GDM1 (cell line): ENCODE results near the gene VWA3A.

Source experiments
- DNase-seq: peaks from one replicate; lab custom pipeline; 2025; lab: John Stamatoyannopoulos, UW

VWA3A gene

DNA sequence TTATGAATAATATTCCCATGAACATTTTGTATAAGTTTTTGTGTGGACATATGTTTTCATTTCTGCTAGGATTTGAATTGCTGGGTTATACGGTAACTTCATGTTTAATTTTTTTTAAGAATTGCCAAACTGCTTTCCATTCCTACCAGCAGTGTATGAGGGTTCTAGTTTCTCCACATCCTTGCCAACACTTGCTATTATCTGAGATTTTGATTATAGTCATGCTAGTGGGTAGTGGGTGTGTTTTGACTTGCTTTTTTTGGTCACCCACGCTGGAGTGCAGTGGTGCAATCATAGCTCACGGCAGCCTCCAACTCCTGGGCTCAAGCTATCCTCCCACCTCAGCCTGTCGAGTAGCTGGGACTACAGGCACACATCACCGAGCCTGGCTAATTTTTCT is 110.8 kb downstream of the VWA3A start:
- DNase-seq, result no peak

DNA sequence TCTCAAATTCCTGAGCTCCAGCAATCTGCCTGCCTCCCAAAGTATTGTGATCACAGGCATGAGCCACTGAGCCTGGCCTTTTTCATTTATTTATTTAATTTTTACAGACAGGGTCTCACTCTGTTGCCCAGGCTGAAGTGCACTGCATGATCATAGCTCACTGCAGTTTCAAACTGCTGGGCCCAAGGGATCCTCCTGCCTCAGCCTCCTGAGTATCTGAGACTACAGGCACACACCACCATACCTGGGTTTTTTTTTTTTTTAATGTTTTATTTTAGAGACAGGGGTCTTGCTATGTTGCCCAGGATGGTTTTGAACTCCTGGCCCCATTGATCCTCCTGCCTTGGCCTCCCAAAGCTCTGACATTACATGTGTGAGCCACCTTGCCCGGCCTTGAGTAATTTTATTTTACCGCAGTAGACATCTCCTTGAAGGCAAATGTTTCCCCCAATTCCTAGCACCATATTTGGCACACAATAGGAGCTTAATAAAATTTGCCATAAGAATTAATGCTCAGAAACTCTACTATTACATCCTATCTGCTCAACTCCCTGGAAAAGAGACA is 111.8 kb downstream of the VWA3A start:
- no peak for DNase-seq

DNA sequence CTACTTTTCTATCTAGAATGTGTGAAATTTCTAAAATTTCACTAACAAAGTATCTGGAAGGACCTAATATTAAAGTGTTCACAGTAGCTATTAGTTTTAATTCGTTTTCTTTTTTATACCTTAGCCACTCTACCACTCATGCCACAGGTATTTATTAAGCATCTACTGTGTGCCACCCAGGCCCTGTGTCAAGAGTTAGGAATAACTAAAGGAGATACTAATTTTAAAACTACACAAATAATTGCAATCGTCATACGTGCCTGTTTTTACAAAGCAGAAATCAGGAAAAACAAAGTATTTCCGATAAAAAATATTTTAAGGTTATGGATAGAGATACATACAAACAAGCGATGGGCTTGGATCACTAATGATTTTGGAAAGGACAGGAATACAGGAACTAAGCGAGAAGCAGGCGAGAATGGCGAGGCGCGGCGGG is 113.3 kb downstream of the VWA3A start:
- DNase-seq, result no peak

DNA sequence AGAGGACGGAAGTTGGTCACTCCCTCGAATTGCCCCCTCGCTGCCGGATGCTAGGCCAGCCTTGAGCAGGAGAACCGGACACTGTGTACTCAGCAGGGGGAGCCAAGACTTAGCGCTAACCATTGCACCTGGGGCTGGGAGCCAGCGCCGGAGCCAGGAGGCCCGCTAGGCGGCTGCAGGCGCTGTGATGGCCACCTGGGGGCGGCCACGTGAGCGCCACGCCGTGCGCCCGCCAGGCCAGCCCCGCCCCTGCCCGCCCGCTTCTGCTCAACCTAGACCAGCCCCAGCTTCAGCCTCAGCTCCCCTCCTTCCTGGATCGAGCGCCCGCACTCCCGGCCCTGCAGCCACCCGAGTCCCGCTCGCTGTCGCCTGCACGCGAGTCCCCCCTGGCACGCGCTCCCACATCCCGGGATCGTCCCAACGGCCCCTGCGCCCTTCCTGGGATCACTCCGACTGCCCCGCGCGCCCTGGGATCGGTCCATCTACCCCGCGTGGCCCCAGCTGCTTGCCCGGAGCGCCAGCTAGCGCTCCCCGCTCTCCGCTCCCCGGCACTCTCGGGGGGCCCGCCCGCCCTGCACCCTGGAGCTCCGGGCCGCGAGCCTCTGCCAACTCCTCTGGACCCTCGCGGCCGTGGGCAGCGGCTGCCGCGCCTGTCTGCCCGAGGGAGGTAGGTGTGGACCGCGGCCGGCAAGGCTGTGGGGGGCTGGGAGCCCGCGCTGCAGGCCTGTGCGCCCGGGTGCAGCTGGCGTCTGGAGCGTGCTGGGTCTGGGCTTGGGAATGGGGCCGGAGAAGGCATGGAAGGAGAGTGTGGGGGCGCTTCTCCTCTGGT is 113.9 kb downstream of the VWA3A start, which contains the start of gene EEF2K:
Gene EEF2K, plus strand, starts transcription at position 266 of the 829 bp plus-strand sequence. CDS start 19,452 bp downstream, outside the sequence.
- DNase-seq, result peak; percentile 91
